ENCODE results near the gene OXLD1.
A peak's percentile ranks its signal among the peaks of the same experiment; 100 is the strongest.

OXLD1 gene

DNA sequence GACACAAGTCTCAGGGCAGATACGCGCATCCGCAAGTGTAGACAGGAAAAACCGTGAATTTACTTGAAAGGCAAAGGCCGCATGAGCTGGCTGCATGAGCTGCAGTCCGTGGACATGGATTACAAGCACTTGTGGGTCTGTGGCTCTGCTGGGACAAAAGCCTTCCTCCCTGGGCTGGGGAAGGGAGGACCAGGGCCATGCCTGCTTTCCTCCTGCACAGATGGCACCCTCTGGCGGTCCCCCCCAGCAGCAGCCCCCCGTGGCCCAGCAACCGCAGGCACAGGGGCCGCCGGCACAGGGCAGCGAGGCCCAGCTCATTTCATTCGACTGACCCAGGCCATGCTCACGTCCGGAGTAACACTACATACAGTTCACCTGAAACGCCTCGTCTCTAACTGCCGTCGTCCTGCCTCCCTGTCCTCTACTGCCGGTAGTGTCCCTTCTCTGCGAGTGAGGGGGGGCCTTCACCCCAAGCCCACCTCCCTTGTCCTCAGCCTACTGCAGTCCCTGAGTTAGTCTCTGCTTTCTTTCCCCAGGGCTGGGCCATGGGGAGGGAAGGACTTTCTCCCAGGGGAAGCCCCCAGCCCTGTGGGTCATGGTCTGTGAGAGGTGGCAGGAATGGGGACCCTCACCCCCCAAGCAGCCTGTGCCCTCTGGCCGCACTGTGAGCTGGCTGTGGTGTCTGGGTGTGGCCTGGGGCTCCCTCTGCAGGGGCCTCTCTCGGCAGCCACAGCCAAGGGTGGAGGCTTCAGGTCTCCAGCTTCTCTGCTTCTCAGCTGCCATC lies 35.1 kb upstream of the OXLD1 start:
- no peak for DNase-seq

DNA sequence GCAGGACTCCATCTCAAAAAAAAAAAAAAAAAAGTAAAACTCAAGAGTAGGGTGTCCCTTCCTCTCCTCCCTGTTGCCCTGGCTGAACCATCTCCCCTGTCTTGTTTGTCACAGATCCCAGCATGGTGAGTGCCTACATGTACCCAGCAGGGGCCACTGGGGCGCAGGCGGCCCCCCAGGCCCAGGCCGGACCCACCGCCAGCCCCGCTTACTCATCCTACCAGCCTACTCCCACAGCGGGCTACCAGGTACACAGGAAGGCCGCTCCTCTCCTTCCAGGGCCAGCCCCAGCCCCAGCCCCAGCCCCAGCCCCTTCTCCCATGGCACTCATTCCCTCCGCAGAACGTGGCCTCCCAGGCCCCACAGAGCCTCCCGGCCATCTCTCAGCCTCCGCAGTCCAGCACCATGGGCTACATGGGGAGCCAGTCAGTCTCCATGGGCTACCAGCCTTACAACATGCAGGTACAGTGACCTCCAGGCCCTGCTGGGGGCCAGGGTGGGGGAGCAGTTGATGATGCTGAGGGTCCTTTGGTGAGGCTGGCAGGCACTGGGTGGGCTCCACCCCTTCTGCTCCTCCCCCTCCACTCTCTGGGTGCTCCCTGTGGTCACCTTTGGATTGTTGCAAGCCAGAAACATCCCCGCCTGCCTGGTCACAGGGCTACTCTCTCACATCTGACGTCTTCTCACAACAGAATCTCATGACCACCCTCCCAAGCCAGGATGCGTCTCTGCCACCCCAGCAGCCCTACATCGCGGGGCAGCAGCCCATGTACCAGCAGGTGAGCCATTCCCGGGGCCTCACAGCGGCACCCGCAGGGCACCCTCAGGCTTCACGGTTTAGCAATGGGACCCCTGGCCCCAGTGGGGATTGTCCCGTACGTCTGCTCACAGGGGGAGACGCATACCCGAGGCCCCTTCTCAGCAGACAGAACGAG lies 34.2 kb upstream of the OXLD1 start:
- no peak for DNase-seq

GRCh38 chr17:81697261-81698044 lies 31.0 kb upstream of the OXLD1 start:
- DNase-seq, result no peak

DNA sequence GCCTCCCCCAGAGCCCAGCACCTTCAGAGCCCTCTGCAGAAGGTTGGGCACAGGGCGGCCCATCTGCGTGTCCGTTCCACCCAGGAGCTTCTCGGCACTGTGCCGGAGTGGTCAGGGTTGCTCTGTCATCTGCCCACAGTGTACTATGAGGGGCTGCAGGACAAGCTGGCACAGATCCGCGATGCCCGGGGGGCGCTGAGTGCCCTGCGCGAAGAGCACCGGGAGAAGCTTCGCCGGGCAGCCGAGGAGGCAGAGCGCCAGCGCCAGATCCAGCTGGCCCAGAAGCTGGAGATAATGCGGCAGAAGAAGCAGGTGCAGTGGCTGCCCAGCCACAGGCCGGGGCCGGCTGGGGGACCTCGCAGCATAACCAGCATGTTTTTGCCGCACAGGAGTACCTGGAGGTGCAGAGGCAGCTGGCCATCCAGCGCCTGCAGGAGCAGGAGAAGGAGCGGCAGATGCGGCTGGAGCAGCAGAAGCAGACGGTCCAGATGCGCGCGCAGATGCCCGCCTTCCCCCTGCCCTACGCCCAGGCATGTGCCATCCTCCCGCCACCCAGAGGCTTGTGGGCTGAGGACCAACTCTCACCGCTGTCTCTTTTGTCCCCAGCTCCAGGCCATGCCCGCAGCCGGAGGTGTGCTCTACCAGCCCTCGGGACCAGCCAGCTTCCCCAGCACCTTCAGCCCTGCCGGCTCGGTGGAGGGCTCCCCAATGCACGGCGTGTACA lies 30.0 kb upstream of the OXLD1 start:
- DNase-seq, result no peak

- DNase-seq, result no peak
Observed at GRCh38 chr17:81695801-81696200, 29.4 kb upstream of the OXLD1 start.

DNA sequence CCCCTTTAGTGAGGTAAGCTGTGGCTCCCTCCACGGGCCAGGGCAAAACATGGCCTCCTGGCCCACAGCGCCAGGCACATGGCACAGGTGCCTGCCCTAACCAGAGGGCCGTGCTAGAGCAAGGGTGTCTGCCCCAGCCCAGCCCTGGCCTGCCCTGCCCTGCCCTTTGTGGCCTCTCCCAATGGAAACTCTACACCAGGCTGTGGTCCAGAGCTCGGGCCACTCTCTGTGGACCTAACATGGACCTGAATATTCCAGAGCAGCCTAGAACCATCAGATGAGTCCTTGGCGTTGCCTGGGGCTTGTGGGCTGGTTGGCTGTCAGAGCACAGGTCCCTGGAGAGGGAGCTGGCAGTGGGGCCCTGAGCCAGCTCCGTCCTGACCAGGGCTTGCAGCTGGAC lies 28.8 kb upstream of the OXLD1 start:
- no peak for DNase-seq

DNA sequence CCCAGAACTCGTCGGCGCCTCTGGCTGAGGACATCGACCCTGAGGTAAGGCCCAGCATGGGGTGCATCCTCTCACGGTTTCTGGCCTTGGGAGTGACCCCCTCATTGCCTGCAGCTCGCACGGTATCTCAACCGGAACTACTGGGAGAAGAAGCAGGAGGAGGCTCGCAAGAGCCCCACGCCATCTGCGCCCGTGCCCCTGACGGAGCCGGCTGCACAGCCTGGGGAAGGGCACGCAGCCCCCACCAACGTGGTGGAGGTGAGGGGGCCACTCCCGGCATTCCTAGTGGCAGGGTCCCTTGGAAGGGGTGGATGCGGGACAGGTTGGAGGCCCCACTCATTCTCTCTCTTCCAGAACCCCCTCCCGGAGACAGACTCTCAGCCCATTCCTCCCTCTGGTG lies 28.4 kb upstream of the OXLD1 start:
- no peak for DNase-seq

- DNase-seq, result no peak
Observed at GRCh38 chr17:81693509-81694210, 27.3 kb upstream of the OXLD1 start.

DNA sequence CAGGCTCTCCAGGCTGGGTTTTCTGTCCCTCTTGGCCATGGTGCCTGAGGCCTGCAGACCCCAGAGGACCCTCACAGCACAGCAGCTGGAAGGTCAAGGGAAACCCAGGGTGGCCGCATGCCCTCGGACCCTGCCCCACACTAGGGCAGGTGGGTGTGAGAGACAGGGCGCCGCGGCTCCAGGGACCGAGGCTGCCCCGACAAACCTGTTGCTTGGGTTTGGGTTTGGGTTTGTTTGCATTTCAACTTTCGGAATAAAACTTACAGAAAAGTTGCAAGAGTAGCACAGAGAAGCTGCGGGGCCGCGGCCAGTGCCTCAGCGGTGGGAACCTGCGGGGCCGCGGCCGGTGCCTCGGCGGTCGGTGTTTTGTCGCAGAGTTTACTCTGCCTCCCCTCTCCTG lies 25.2 kb upstream of the OXLD1 start:
- DNase-seq, result no peak

DNA sequence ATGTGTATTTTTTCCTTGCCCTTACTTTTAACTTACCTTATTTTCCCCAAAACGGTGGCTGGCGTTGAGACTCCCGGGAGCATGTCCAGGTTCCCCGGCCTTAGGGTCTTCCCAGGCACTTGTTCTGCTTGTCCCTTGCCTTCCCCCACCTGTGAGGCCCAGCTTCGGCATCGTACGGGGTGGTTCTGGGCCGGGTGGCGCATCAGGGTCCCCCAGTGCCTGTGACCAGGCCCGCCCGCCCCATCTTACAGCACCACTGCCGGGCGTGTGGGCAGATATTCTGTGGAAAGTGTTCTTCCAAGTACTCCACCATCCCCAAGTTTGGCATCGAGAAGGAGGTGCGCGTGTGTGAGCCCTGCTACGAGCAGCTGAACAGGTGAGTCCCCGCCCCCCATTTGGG lies 24.8 kb upstream of the OXLD1 start:
- no peak for DNase-seq

GRCh38 chr17:81690549-81690948 lies 24.1 kb upstream of the OXLD1 start:
- DNase-seq, result no peak

GRCh38 chr17:81690066-81690465 lies 23.7 kb upstream of the OXLD1 start:
- DNase-seq, result no peak

- no peak for DNase-seq
Observed at GRCh38 chr17:81688616-81689015, 22.2 kb upstream of the OXLD1 start.

DNA sequence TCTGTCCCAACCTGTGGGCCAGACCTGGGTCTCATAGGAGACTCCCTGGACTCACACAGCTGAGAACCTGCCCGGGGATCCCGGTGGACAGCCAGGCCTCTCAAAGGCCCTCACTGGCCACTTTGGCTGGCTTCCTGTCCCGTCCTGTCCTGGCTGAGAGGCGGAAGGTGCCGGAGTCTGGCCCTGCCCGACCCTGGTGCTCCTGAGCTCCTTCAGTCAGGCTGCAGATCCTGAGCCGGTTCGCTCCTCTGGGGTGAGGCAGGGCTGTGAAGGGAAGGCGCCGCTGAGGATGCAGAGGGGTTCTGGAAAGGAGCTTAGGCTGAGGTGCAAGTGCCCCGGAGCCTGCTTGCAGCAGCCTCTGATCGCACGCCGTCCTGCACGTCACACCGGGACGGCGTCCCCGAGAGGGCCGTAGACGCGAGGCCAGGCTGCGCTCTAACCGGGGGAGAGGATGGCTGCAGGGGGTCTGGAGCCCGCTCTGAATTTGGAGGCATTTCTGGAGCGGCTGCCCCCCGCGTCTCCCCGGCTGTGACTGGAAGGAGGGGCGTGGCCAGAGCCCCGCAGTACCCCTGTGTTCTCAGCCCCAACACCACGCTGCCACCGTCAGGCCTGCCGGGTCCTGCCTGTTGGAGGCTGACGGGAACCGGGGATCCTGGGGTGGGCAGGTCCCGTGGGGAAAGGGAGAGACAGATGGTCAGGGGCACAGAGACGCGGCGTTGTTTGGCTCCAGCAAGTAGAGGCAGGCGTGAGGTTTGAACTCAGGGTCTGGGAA lies 21.6 kb upstream of the OXLD1 start:
- no peak for DNase-seq

DNA sequence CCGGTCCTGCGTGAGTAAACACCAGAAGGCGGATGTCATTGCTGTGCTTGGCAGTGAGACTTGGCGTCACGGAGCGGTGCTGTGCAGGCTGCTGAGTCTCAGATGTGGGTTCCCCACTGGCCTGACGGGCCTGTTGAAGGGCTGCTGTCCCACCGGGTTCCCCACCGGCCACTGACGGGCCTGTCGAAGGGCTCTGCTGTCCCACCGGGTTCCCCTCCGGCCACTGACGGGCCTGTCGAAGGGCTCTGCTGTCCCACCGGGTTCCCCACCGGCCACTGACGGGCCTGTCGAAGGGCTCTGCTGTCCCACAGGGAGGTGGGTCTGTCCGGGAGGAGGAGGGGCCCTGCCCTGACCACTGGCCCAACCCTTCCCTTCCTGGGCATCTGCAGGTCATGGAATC lies 20.2 kb upstream of the OXLD1 start:
- no peak for DNase-seq

GRCh38 chr17:81685108-81685507 lies 18.7 kb upstream of the OXLD1 start:
- DNase-seq, result no peak

GRCh38 chr17:81684442-81684911 lies 18.1 kb upstream of the OXLD1 start:
- DNase-seq, result no peak

- DNase-seq, result peak; percentile 95
Observed at GRCh38 chr17:81683584-81684441, 17.4 kb upstream of the OXLD1 start, which contains the start of the genes ARL16 and HGS. Gene ARL16, minus strand, starts transcription at chr17:81683797. Its CDS starts 44 bp downstream, at chr17:81683753. Gene HGS, plus strand, starts transcription at chr17:81684011. Its CDS starts 56 bp downstream, at chr17:81684067.

DNA sequence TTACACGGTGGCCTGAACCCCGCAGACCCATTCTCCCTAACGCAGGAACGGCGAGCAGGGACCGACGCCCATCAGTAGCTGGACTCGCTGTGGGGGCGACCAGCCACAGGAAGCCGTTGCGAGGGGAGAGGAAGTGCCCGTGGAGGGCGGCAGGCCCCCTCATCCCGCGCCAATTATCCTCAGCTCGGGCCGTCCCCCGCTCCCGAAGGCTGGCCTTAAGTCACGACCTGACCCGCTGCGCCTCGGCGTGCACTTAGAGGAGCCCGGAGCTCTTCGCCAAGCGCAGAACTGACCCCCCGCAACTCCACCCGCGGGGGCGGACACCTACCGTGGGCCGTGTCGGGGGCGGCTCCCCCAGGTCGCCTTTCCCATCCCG lies 16.8 kb upstream of the OXLD1 start:
- DNase-seq, result no peak
